GM18861 (cell line): Measurements from ENCODE around the gene NME4.

Source experiments
- ATAC-seq: cut with Tn5 transposase; IDR thresholded peaks from one replicate; pipeline ENCODE4 v1.9.1; 2021; ENCODE audit not compliant: unreplicated experiment

Gene NME4

DNA sequence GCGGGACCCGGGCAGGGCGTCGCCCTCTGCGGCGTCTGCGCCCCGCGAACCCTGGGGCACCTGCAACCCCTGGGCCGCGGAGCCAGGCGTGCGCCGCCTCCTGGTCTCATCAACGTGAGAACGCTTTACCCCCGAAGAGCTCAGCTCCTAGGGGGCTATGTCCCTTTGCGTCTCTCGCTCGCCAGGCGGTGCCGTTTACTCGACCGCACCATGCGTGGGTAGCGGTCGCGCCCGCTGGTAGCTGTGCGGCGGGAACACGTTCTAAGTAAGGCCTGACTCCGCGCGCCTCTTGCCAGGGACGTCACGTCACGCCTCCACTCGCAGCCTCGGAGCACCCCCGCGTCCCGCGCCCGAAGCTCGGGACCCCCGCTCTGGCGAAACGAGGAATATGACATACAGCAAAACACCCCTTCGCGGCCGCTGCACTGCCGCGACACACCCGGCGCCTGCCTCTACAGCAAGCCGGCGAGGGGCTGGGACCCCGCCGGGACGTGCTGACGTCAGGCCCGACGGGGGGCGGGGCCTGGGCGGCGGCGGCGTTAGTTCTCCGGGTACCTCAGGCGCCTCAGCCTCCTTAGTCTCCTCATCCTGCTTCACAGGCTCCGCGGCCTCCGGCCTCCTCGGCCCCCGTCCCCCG lies 28.2 kb downstream of the NME4 start, which contains the start of gene RAB11FIP3:
Gene RAB11FIP3 (plus strand): TSS at position 568 of the 637 bp plus-strand sequence. CDS start 358 bp downstream, outside the sequence.
- ATAC-seq, result peak; percentile 80

DNA sequence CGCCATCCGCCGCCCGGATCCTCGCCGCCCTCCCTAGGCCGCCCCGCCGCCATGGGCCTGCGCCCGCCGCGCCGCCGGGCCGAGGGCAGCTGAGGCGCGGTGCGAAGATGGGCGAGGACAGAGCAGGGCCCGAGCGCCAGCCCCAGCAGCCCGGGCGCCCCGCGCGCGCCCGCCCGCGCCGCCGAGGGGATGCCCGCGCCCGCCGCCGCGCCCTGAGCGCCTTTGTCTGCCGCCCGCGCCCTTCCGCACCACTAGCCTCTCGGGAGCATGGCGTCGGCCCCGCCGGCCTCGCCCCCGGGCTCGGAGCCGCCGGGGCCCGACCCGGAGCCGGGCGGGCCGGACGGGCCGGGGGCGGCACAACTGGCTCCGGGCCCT lies 28.7 kb downstream of the NME4 start:
- ATAC-seq, result peak; percentile 21

DNA sequence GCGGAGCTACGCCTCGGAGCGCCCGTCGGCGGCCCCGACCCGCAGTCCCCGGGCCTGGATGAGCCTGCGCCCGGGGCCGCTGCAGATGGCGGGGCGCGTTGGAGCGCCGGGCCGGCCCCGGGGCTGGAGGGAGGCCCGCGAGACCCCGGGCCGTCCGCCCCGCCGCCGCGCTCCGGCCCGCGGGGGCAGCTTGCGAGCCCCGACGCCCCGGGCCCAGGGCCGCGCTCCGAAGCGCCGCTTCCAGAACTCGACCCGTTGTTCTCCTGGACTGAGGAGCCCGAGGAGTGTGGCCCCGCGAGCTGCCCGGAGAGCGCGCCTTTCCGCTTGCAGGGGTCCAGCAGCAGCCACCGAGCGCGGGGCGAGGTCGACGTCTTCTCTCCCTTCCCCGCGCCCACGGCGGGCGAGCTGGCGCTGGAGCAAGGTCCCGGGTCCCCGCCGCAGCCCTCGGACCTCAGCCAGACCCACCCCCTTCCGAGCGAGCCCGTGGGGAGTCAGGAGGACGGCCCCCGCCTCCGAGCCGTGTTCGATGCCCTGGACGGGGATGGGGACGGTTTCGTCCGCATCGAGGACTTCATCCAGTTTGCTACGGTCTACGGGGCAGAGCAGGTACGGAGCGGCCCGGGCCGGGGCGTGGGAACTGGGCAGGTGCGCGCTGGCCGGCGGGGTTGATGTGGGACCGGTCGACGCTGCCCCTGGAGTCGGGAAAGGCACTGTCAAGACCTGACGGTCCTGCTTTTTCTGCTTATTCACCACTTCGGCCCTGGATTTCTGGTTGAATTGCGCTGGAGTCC lies 29.3 kb downstream of the NME4 start:
- peak; percentile 4 for ATAC-seq

DNA sequence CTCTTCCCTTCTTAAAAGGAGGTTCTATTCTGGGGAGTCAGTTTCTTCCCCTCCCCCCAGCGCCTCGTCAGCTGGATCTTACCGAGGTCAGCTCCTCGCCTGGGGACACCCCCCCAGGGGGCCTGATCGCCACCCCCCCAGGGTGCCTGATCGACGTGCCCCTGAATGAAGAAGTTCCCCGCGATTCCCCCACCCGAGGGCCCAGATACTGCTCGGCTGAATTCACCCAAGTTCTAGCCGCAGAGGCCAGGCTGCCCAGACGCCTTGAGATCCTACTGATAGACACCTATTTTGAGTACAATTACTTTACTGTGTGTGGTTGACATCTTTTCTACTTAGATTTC lies 29.9 kb downstream of the NME4 start:
- no peak for ATAC-seq

DNA sequence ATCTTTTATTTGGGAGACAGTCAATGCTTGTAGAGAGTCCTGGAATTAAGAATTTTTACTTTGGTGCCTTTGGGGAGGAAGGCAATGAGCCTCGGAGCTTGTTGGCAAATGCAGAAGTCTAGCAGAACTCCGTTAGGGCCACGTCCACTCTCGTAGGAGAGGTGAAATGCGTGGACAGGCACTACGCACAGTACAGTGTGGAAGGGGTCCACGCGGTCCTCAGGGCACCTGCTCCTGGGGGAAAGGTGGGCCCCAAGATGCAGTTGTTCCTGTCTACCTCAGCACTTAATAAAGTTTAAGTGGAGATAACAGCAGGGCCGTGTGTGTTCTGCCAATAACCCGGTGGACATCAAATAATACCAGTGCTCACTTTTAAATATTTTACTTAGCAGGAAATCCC lies 30.3 kb downstream of the NME4 start:
- ATAC-seq, result no peak

DNA sequence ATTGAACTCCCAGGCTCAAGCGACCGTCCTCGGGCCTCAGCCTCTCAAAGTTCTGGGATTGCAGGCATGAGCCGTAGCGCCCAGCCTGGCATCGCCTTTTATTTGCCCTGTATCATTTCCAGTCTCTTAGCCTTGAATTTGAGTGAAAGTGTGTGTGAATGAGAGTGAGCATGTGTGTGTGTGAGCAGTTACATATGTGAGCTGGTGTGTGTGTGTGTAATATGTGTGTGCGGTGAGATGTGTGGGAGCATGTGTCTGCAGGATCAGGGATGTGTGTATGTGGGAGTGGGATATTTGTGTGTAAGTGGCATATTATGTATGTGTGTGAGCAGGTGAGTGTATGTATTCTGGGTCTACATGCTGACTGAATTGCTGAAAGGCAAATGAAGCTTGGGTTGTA lies 33.9 kb downstream of the NME4 start:
- no peak for ATAC-seq

DNA sequence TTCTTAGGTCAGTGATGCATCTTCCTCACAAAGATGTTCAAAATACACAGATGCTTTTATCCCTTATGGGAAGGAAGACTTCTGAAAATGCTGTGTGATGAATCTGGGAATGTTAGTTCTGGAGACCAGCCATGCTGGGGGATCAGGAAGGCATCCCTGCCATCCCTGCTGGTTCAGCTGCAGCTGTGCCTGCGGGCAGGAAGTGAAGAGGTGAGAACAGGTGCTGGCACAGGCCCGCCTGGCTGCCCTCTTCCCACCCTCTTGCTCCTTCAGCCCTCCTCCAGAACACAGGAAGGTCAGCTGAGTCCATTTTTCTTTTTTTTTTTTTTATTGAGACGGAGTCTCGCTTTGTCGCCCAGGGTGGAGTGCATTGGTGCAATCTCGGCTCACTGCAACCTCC lies 43.6 kb downstream of the NME4 start:
- ATAC-seq, result no peak

DNA sequence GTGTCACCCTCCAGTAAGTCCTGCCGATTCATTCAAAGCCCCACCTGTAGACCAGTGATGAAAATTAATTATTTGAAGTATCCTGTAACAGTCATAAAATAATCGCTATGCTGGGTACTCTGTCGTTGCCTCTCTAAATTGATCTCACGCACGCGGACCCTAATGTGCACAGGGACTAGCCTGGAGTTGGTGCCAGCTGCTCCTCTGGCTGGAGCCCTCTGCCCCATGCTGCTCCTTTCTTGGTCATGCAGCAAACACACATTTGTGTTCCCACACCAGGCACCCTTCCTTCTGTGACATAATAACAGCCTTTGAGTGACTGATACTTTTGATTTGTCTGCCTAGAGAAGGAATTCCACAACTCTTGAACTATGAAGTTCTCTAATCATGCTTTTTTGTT lies 44.4 kb downstream of the NME4 start:
- ATAC-seq, result no peak

DNA sequence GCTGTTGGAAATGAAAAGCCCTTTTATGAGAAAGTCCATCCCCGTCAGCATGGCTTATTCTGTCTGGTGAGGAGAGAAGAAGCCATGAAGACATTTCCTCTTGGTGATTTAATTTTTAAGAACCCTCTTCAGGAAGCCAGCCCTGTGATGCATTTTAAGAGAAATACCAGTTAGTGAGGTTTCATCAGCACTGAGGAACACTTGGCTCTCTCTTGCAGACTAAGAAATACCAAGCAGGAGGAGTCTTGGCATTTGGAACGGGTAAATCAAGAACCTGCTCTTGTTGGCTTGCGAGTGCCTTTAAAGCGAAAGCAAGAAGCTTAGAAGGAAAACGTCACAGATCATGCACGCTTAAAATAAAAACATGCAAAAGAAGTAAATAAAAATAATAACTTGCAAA lies 46.0 kb downstream of the NME4 start:
- no peak for ATAC-seq

DNA sequence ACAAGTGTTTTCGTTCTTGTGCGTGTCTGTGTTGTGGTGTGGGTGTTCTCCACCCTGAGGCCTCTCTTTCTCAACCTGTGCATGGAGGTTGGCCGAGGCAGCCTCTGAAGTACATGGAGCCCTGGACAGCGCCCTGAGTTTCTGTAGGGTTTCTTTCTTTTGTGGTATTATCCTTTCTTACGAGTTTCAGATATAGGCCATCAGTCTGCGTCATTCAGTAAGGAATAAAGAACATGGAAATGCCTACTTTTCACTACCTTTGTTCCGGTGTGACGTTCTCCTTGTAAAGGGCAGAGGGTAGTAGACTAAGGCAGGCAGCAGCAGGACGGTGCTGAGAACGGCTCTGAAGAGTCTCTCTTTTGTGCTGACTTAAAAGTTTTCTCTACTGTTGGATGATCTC lies 47.0 kb downstream of the NME4 start:
- ATAC-seq, result no peak

DNA sequence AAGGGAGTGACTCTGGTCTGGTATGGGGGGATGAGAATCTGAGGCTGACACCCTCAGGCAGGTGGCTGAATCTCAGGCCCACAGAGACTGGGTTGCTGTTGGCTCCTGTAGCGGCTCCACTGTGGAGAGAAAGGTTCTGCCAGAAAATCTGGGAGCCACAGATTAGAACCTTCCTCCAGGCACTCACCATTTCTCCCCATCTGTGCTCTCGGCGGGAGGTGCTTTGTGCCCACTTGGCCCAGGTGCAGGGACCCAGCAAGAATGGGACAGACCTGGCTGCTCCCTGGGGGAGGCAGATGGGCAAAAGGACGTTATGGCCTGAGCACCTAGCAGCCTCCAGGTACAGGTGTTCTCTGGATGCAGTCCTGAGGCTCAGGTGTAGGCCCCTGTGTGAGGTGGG lies 48.6 kb downstream of the NME4 start:
- no peak for ATAC-seq
